ENCODE measurements around the gene HHIPL1. TPM values are rescaled to one million over a fixed set of nuclear protein-coding genes. Genes with fewer than 3 reads are reported as not detected.

The HHIPL1 gene
- total RNA-seq, 3 donors from 2014 or later: 1.3 to 4.6 (median 2.3) TPM

DNA sequence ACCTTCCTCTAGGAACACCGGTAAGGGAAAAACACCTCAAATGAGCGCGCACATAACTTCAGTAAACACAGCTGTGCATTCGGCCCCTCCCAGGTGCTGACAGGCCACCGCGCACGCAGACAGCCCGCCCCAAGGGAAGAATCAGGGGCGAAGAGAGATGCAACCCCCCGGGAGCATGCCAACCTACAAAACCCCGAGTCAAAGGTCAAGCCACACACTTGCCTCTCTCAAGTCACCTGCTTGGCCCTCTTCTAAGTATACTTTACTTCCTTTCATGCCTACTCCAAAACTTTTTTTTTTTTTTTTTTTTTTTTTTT is 36.9 kb downstream of the HHIPL1 start:
- intact Hi-C loops (cut with DNase I; ENCODE audit: low total_unique reads): no loop called here
- Histone ChIP-seq H3K4me3 (no peak overlapping the region), H3K9me3 (peaks cover 0 to 7% of the 10 kb centered on the region in 2 donors), H3K4me1 (peaks cover 0 to 5% of the 10 kb centered on the region in 2 donors), H3K36me3 (no peaks in the 10 kb centered on the region), H3K27me3 (no peaks in the 10 kb centered on the region), H3K27ac (no peak overlapping the region)
- TF ChIP-seq, protein P1, sequence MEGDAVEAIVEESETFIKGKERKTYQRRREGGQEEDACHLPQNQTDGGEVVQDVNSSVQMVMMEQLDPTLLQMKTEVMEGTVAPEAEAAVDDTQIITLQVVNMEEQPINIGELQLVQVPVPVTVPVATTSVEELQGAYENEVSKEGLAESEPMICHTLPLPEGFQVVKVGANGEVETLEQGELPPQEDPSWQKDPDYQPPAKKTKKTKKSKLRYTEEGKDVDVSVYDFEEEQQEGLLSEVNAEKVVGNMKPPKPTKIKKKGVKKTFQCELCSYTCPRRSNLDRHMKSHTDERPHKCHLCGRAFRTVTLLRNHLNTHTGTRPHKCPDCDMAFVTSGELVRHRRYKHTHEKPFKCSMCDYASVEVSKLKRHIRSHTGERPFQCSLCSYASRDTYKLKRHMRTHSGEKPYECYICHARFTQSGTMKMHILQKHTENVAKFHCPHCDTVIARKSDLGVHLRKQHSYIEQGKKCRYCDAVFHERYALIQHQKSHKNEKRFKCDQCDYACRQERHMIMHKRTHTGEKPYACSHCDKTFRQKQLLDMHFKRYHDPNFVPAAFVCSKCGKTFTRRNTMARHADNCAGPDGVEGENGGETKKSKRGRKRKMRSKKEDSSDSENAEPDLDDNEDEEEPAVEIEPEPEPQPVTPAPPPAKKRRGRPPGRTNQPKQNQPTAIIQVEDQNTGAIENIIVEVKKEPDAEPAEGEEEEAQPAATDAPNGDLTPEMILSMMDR (IDR thresholded peaks at IDR 0.05): no peak
- TF ChIP-seq POLR2A (IDR thresholded peaks at IDR 0.05) (no peak), POLR2AphosphoS5 (IDR thresholded peaks at IDR 0.05) (no peak)
- no peak for DNase-seq (ENCODE audit: low spot score in 2 of 2)

DNA sequence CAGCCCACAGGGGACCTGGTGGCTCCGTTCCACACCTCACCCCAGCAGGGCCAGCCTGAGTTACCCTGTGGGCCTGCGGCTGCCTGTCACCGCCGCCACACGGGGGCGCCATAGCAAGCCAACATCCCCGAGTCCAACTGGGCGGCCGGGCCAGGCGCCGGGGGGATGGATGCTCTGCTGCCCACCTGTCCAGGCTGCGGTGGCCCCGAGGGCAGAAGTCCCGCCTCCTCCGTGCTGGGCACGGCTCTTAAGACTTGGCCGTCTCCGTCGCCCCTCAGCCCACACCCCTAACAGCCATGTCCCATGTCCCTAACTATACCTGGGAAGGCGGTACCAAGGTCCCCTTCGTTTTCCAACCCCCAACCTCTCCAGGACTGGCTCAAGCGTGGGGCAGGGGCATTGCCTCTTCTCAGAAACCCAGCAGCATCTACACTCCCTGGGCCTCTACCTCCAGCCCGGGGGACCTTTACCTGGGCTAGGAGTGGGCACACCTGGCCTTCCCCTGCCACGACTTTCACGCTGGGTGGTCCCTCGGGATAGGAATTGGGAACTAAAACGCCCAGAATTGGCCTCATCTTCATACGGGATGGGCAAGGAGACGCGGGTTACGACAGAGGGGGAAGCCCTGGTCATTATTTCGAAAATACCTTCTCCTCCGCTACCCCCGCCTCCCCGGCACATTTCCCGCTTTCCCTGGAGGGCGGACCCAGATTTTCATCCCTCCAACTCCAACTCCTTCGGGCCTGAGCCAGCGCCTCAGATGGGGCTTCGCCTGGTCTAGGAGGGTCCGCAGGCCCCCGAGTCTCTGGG is 38.1 kb downstream of the HHIPL1 start:
- Histone ChIP-seq H3K27ac (peak overlapping the region; percentile 78 to 90), H3K36me3 (no peaks in the 10 kb centered on the region), H3K27me3 (no peaks in the 10 kb centered on the region), H3K4me3 (peak overlapping the region; percentile 69 to 83 (median 80)), H3K9me3 (peaks cover 0 to 2% of the 10 kb centered on the region in 2 donors), H3K4me1 (peaks cover 0 to 5% of the 10 kb centered on the region in 2 donors)
- intact Hi-C loops (cut with DNase I; ENCODE audit: low total_unique reads): no loop called here
- TF ChIP-seq, protein P1 (IDR thresholded peaks at IDR 0.05): peak; percentile 78 to 86 (median 78)
- TF ChIP-seq POLR2AphosphoS5 (IDR thresholded peaks at IDR 0.05): peak in 1 of 3 donors; percentile 26
- TF ChIP-seq POLR2A (IDR thresholded peaks at IDR 0.05): no peak
- peak; percentile 69 to 74 for DNase-seq (ENCODE audit: low spot score in 2 of 2)

DNA sequence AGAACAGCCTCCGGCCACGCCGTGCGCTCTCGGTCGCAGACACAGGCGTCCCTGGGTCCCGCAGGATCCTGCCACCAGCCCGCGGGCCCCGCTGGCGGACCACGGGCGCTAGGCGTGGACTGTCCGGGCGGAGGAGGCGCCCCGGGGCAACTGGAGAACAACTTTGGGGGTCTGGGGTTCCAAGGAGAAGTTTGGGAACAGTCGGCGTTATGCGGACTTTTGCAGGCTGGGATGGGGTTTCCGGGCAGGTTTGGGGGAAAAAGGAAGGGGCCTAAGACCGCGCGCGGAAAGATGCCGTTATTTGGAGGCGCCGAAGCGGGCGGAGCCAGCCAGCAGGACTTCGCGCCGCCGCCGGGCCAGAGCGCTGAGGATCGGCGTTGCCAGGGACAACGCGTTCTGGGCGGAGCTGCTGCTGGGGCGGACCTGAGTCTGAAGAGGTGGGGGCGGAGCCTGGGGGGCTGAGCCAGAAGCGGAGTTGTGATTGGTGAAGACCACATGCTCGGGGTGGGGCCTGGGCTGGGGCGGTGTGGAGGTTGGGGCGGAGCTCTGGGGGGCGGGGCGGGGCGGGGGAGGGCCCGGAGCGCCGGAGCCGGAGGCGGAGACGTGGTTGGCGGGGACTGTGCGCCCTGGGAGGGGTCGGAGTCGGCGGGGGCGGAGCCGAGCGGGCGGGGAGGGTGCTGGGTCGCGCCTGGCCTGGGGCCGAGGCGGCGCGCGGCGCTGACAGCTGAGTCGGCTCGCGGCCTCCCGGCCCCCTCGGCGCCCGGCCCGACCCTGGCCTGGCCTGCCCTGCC is 38.9 kb downstream of the HHIPL1 start, which contains the start of gene CYP46A1:
Gene CYP46A1, plus strand, starts transcription at position 680 of the 791 bp plus-strand sequence. CDS start 120 bp downstream, outside the sequence.
- Histone ChIP-seq H3K4me1 (peaks cover 0 to 5% of the 10 kb centered on the region in 2 donors), H3K9me3 (no peaks in the 10 kb centered on the region), H3K4me3 (peak within 1 kb of the TSS; percentile 69 to 83 (median 80)), H3K27ac (peak within 1 kb of the TSS; percentile 78 to 90), H3K27me3 (no peaks in the 10 kb centered on the region), H3K36me3 (no peaks in the 10 kb centered on the region)
- intact Hi-C loops (cut with DNase I; ENCODE audit: low total_unique reads): no loop called here
- DNase-seq (ENCODE audit: low spot score in 2 of 2): peak; percentile 100
- TF ChIP-seq POLR2A (IDR thresholded peaks at IDR 0.05) (no peak), POLR2AphosphoS5 (IDR thresholded peaks at IDR 0.05) (peak in 2 of 3 donors; percentile 13 to 61)
- TF ChIP-seq, protein P1 (IDR thresholded peaks at IDR 0.05): peak in 1 of 3 donors; percentile 16

DNA sequence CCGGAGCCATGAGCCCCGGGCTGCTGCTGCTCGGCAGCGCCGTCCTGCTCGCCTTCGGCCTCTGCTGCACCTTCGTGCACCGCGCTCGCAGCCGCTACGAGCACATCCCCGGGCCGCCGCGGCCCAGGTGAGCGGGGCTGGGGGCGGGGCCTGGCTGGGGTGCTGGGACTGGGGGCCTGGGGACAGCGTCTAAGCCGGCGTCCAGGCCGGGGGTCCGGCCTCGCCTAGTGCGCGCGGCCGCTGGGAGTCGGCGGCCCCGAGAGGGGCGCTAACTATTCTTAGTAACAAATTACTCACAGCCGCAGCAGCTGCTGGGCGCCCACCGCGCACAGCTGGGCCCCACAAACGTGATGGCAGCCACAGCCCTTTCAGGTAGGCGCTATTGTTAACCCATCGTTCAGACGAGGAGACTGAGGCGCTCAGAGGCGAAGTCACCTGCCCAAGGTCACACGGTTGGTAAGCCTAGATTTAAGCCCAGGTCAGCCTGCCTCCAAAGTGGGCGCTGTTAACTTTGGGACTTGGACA is 39.5 kb downstream of the HHIPL1 start:
- Histone ChIP-seq H3K9me3 (no peaks in the 10 kb centered on the region), H3K27ac (peak overlapping the region; percentile 29 to 30), H3K4me1 (peaks cover 0 to 5% of the 10 kb centered on the region in 2 donors), H3K4me3 (peak overlapping the region; percentile 69 to 83 (median 80)), H3K36me3 (no peaks in the 10 kb centered on the region), H3K27me3 (no peaks in the 10 kb centered on the region)
- DNase-seq (ENCODE audit: low spot score in 2 of 2): peak in 1 of 2 donors; percentile 42
- intact Hi-C loops (cut with DNase I; ENCODE audit: low total_unique reads): no loop called here
- TF ChIP-seq POLR2AphosphoS5 (IDR thresholded peaks at IDR 0.05) (no peak), POLR2A (IDR thresholded peaks at IDR 0.05) (no peak)
- TF ChIP-seq, protein P1 (IDR thresholded peaks at IDR 0.05): no peak

Measured in breast epithelium (tissue), 4 donors.